Body of pancreas (tissue), 4 donors: ENCODE measurements around the gene KCNAB1.

Experiments
- CTCF ChIP-seq, 7 experiments: fragments of 450-650 bp in 4 of 7; fragments of 200-600 bp in 3 of 7; sonication (generic) in 3 of 7; IDR thresholded peaks; one replicate each; pipeline ENCODE4 v1.5.1; 2016 to 2019; ENCODE audit warnings: antibody characterized with exemption in 7 of 7
- POLR2A ChIP-seq, 3 donors: fragments of 450-650 bp; IDR thresholded peaks; one replicate each; pipeline ENCODE4 v1.6.1; 2016; ENCODE audit warnings: antibody characterized with exemption in 3 of 3, mild to moderate bottlenecking in 2 of 3

- TF ChIP-seq CTCF (IDR thresholded peaks at IDR 0.05) (no peak), POLR2A (IDR thresholded peaks at IDR 0.05) (no peak)
Measured at GRCh38 chr3:156432563-156432962, 312.2 kb downstream of the KCNAB1 start.
